Measurements from ENCODE around the gene CENPM. TPM values are rescaled to one million over a fixed set of nuclear protein-coding genes. Genes with fewer than 3 reads are reported as not detected.

The CENPM gene
- total RNA-seq, 2 experiments from 2014 or later: 7.6 to 8.4 TPM

- ChIA-PET CTCF (no interaction called here), POLR2A (no interaction called here)
- DNase-seq (no peak), ATAC-seq (ENCODE audit: poor library complexity) (no peak)
- intact Hi-C loops (cut with DNase I, micrococcal nuclease): loop anchor here in 1 of 2 experiments (2.0 kb wide), 1 partner anchor 21 kb away; no protein-coding TSS in a partner anchor
- H3K4me3 Mint-ChIP-seq: no peak overlapping the region
- H3K27me3 Mint-ChIP-seq: no peaks in the 10 kb centered on the region
- no peak overlapping the region for H3K27ac ChIP-seq (ENCODE audit: low read depth in 1 of 2, low read length in 2 of 2)
- no peak overlapping the region for H3K4me3 ChIP-seq (ENCODE audit: low read length)
- no peaks in the 10 kb centered on the region for H3K27me3 ChIP-seq (ENCODE audit: control insufficient read depth in 1 of 2, insufficient read depth in 2 of 2, low read length in 2 of 2)
- TF ChIP-seq CTCF (IDR thresholded peaks at IDR 0.05): no peak
- H3K4me1 ChIP-seq (ENCODE audit: insufficient read depth, low read length): no peaks in the 10 kb centered on the region
- H3K36me3 Mint-ChIP-seq (ENCODE audit: low read depth): peaks cover 84% of the 10 kb centered on the region
- no peaks in the 10 kb centered on the region for H3K9me3 ChIP-seq (ENCODE audit: control insufficient read depth in 1 of 2, insufficient read depth in 1 of 2, low read length in 2 of 2)
- no peaks in the 10 kb centered on the region for H3K4me1 Mint-ChIP-seq (ENCODE audit: low read depth)
- H3K9me3 Mint-ChIP-seq: no peaks in the 10 kb centered on the region
- H3K36me3 ChIP-seq (ENCODE audit: insufficient read depth, low read length): peaks cover 65% of the 10 kb centered on the region
- H3K27ac Mint-ChIP-seq: no peak overlapping the region
Observed at GRCh38 chr22:41891407-41891806, 55.5 kb downstream of the CENPM start.

Small RNAs within 50 kb of the gene (microRNA-seq; reads per million reads assigned to microRNA genes)
- gene MIR33A (ENCODE audit: borderline microRNAs expressed, borderline replicate concordance): 34.2 reads per million, percentile 57 among the genes with 10 or more reads in this experiment

Other genes with a start within 250 kb of the CENPM start
- gene MEI1, start 247.6 kb downstream of the CENPM start, total RNA-seq: 10 to 100 TPM; 64.4 to 81.0 TPM
- 10 to 100 TPM; 14.1 to 16.2 TPM for gene CCDC134, start 146.5 kb downstream of the CENPM start, total RNA-seq
- gene SREBF2, start 114.0 kb downstream of the CENPM start, total RNA-seq: 10 to 100 TPM; 67.2 to 69.9 TPM
- under 1 TPM; 0.56 to 0.60 TPM for gene SHISA8, start 32.1 kb downstream of the CENPM start, total RNA-seq
- 10 to 100 TPM; 12.2 to 12.9 TPM for gene TNFRSF13C, start 20.3 kb downstream of the CENPM start, total RNA-seq
- gene SEPTIN3, start 22.3 kb upstream of the CENPM start, total RNA-seq: under 1 TPM; 0.20 to 0.22 TPM
- 1 to 10 TPM in 1 of 2 experiments, under 1 TPM in 1; 0.38 to 1.7 TPM for gene WBP2NL, start 51.6 kb upstream of the CENPM start, total RNA-seq
- 1 to 10 TPM; 2.6 to 3.2 TPM for gene NAGA, start 123.7 kb upstream of the CENPM start, total RNA-seq
- gene PHETA2, start 127.1 kb upstream of the CENPM start, total RNA-seq: under 1 TPM; 0.27 to 0.42 TPM
- 10 to 100 TPM; 84.7 to 86.4 TPM for gene SMDT1, start 132.5 kb upstream of the CENPM start, total RNA-seq
- 10 to 100 TPM; 52.8 to 59.8 TPM for gene NDUFA6, start 143.6 kb upstream of the CENPM start, total RNA-seq
- gene CYP2D6, start 183.7 kb upstream of the CENPM start, total RNA-seq: 1 to 10 TPM; 7.4 to 7.5 TPM

Measured in CD4-positive, alpha-beta T cell (primary cell).